ENCODE data around the gene SCGB3A1.

The SCGB3A1 gene, protein sequence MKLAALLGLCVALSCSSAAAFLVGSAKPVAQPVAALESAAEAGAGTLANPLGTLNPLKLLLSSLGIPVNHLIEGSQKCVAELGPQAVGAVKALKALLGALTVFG

GRCh38 chr5:180591311-180591887 is at the start of gene SCGB3A1:
TSS of gene SCGB3A1 (minus strand) at chr5:180591499. CDS start at chr5:180591462, 37 bp downstream.
- DNase-seq (ENCODE audit: low read depth in 1 of 2, low spot score in 1 of 2), result no peak

DNA sequence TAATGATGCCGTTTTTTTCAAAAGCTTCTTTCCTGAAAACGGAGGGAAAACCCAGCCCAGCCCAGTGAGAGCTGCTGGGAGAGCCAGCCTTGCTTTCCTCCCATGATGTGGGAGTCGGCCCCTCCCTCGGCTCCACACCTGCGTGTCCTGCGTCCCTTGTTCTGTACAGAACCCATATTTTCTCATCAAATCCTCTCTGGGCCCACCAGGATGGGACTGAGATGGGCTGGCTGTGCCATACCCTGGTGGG is 49.2 kb upstream of the SCGB3A1 start:
- DNase-seq (ENCODE audit: low read depth in 1 of 2, low spot score in 1 of 2), result no peak

DNA sequence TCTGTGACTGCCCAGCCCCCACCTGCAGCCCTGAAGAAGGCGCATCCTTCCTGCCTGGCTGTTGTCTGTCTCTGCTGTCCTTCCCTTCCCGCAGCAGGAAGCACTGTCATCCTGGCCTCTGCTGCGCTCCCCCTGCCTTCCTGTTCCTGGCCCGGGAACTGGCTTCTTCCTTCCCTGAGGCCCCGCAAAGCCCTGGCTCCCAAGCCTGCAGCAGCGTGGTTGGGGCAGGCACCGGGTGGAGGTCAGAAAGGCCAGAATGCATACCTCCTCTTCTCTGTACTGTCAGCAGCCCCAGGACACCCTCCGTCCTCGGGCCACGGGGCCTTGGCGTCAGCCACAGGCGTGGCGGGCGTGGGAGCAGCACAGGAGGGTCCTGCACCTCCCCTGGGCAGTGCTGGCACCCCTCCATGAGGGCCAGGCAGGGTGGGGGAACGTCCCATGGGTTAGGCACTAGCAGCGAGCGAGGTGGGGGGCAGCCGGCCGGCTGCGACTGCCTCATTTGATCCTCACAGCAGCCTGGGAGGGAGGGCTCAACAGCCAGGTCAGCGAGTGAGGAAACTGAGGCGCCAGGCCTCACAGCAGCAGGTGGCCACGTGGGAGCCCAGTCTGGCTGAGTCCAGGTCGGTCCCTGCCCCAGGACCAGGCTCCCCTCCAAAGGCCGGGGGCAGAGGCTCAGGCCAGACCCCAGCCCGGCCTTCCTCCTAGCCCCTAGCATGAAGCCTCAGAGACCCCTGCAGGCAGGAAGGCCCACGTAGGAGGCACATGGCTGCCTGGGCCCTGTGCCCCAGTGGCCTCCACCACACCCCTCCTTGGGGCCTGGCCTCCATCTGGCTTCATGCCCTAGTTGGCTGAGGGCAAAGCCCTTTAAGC is 48.7 kb upstream of the SCGB3A1 start:
- DNase-seq (ENCODE audit: low read depth in 1 of 2, low spot score in 1 of 2), result no peak

GRCh38 chr5:180639287-180639686 is 48.0 kb upstream of the SCGB3A1 start:
- no peak for DNase-seq (ENCODE audit: low read depth in 1 of 2, low spot score in 1 of 2)

- no peak for DNase-seq (ENCODE audit: low read depth in 1 of 2, low spot score in 1 of 2)
Measured at GRCh38 chr5:180637962-180638680, 46.8 kb upstream of the SCGB3A1 start.

- DNase-seq (ENCODE audit: low read depth in 1 of 2, low spot score in 1 of 2), result no peak
Measured at GRCh38 chr5:180636403-180637075, 45.2 kb upstream of the SCGB3A1 start.

- DNase-seq (ENCODE audit: low read depth in 1 of 2, low spot score in 1 of 2), result no peak
Measured at GRCh38 chr5:180636016-180636402, 44.7 kb upstream of the SCGB3A1 start.

GRCh38 chr5:180633283-180634177 is 42.2 kb upstream of the SCGB3A1 start:
- DNase-seq (ENCODE audit: low read depth in 1 of 2, low spot score in 1 of 2), result no peak

GRCh38 chr5:180632768-180633167 is 41.5 kb upstream of the SCGB3A1 start:
- DNase-seq (ENCODE audit: low read depth in 1 of 2, low spot score in 1 of 2), result no peak

DNA sequence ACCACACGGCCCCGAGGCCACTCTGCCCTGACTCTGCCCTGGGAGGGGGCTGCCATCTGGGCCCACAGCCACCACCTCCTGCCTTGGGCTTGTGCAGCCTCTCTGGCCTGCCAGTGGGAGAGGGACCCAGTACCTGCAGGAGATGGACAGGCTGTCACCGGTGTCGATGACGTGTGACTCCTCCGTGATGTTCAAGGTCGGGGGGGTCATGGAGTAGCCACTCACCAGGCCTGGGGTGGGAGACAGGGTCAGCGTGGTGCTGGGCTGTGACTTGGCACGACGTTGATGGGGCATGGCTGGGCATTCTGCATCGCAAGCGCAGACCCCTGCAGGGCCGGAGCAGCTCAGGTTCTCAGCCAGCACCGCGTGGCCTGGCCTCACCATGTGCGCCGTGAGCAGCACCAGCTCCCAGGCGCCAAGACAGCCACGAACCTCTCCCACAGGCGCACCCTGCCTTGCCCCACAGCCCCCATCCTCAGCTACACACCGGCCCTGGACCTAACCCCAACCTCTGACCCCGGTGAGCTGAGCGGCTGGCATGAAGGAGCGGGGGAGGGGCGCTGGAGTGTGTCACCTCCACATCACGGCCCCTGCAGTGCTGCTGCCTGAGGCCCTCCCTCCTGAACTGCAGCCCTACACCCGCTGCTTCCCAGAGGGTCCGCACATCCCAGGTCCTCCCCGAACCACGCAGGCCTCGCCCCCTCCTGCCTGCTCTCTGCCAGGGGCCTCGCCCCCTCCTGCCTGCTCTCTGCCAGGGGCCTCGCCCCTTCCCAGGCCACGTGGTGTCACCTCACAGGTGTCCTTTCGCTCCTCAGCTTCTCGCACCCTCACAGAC is 40.5 kb upstream of the SCGB3A1 start:
- DNase-seq (ENCODE audit: low read depth in 1 of 2, low spot score in 1 of 2), result no peak

DNA sequence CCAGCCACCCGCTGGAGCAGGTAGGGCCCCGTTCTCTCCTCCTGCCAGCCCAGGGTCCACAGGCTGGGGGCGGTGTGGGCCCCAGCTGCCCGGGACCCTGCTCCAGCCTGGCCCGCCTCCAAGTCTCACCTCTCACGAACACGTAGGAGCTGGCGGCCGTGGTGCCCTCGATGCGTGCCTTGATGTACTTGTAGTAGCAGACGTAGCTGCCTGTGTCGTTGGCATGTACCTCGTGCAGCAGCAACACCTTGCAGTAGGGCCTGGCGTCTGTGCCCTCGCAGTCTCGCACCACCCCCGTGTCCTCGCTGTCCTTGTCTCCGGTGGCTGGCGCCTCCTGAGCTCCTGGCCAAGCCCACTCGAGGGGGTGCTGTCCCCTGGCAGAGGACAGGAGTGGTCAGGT is 39.1 kb upstream of the SCGB3A1 start:
- no peak for DNase-seq (ENCODE audit: low read depth in 1 of 2, low spot score in 1 of 2)

- DNase-seq (ENCODE audit: low read depth in 1 of 2, low spot score in 1 of 2), result no peak
Measured at GRCh38 chr5:180629831-180630382, 38.6 kb upstream of the SCGB3A1 start.

GRCh38 chr5:180628827-180629750 is 37.8 kb upstream of the SCGB3A1 start:
- DNase-seq (ENCODE audit: low read depth in 1 of 2, low spot score in 1 of 2), result no peak

GRCh38 chr5:180628211-180628610 is 36.9 kb upstream of the SCGB3A1 start:
- DNase-seq (ENCODE audit: low read depth in 1 of 2, low spot score in 1 of 2), result no peak

- no peak for DNase-seq (ENCODE audit: low read depth in 1 of 2, low spot score in 1 of 2)
Measured at GRCh38 chr5:180627386-180628120, 36.3 kb upstream of the SCGB3A1 start.

DNA sequence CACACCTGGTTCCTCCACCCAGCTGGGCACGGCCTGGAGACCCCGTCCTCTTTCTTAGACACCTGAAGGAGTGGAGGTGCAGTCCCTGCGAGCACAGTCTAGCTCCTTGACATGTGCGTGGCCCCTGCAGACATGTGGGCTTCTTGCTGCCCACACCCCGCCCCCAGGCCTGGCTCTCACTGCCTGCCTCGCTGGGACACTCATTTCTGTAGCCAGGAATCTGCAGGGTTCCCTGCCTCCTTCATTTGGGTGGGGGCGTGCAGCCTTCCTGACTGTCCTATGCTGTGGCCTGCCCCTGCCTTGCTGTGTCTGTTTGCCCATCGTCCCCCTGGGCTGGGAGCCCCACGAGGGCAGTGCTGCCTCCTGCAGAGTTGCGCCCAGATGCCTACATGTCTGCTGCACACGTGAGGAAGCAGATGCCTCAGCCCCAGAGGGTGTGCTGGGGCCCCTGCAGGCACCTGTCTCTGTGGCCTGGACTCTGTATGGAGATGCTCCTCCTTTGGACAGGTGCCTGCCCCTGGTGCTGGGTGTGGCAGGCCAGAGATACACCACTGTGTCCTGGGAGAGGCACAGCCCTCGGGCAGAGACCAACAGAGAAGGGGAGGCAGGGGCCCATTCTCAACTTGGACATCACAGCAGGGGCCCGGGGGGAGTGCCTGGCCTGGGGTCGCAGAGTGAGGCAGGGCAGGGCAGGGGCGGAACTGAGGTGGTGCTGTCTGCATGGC is 35.5 kb upstream of the SCGB3A1 start:
- no peak for DNase-seq (ENCODE audit: low read depth in 1 of 2, low spot score in 1 of 2)
